A549 (cell line): ENCODE measurements around the gene DUS3L. TPM values are rescaled to one million over a fixed set of nuclear protein-coding genes. Genes with fewer than 3 reads are reported as not detected.

ENCODE experiments used
- ATAC-seq, 2 experiments: fragments of 200-7000 bp in 1 of 2; fragments of >200 bp in 1 of 2; cut with Nextera tagmentation in 1 of 2; cut with Tn5 transposase in 1 of 2; 3 replicates each; pipeline versions ENCODE4 v1.8.0 to v1.9.1; 2018 to 2020; ENCODE audit warnings: mild to moderate bottlenecking in 1 of 2, moderate library complexity in 1 of 2
- CTCF ChIA-PET: fragments of 300-600 bp; sonication (Branson Sonifier 250); formaldehyde crosslinking; extraction: SDS; loops from one replicate; lab custom pipeline; 2021; ENCODE audit warnings: antibody characterized with exemption, inconsistent platforms; lab: Yijun Ruan, JAX
- POLR2A ChIA-PET: fragments of 350-600 bp; formaldehyde crosslinking; extraction: SDS; loops from one replicate; lab custom pipeline; 2021; ENCODE audit warnings: antibody characterized with exemption, inconsistent platforms; lab: Yijun Ruan, JAX
- DNase-seq, 2 experiments: peaks; one replicate each; pipeline versions ENCODE4 v3.0.0 to v3.0.0-alpha.2; 2011 to 2016; ENCODE audit warnings: low read depth in 1 of 2, low spot score in 1 of 2
- FAIRE-seq: peaks from 2 replicates; lab custom pipeline; 2011; peaks lifted over from hg19 to GRCh38; lab: Jason Lieb, UNC
- H3K27ac ChIP-seq, 2 experiments: fragments of >200 bp; sonication (Bioruptor Twin); formaldehyde crosslinking; 3 replicates each; pipeline ENCODE4 v1.5.1; 2016 to 2017
- H3K4me1 ChIP-seq: fragments of >200 bp; sonication (Bioruptor Twin); formaldehyde crosslinking; 3 replicates; pipeline ENCODE4 v1.6.1; 2016
- H3K4me2 ChIP-seq: fragments of >200 bp; sonication (Bioruptor Twin); formaldehyde crosslinking; 3 replicates; pipeline ENCODE4 v1.6.1; 2016
- H3K4me3 ChIP-seq: fragments of >200 bp; sonication (Bioruptor Twin); formaldehyde crosslinking; 3 replicates; pipeline ENCODE4 v1.5.1; 2016
- H3K9me3 ChIP-seq: fragments of >200 bp; sonication (Bioruptor Twin); formaldehyde crosslinking; 3 replicates; pipeline ENCODE4 v1.6.1; 2016
- BHLHE40 ChIP-seq: IDR thresholded peaks from 2 replicates; pipeline ENCODE4 v1.6.1; 2012; ENCODE audit warnings: low read depth, low read length, inconsistent platforms
- CBX2 ChIP-seq: fragments of 200-600 bp; sonication (generic); IDR thresholded peaks from 2 replicates; pipeline ENCODE4 v1.6.1; 2016; ENCODE audit warnings: low read depth, mild to moderate bottlenecking, borderline replicate concordance
- CEBPB ChIP-seq, 2 experiments: fragments of >200 bp in 1 of 2; sonication (Bioruptor Twin) in 1 of 2; formaldehyde crosslinking in 1 of 2; IDR thresholded peaks; 2 replicates each; pipeline ENCODE4 v1.6.1; 2012 to 2016
- EP300 ChIP-seq, 2 experiments: fragments of >200 bp; sonication (Bioruptor Twin); formaldehyde crosslinking; IDR thresholded peaks; 2 replicates in 1 of 2; 3 replicates in 1 of 2; pipeline ENCODE4 v1.6.1; 2016 to 2017
- ESRRA ChIP-seq: fragments of 150-350 bp; IDR thresholded peaks from 2 replicates; pipeline ENCODE4 v1.6.1; 2014; ENCODE audit warnings: mild to moderate bottlenecking, low read length, borderline replicate concordance
- FOSB ChIP-seq: fragments of 250-450 bp; sonication (Bioruptor Pico); IDR thresholded peaks from 2 replicates; pipeline ENCODE4 v1.5.0; 2020; ENCODE audit warnings: mild to moderate bottlenecking, moderate library complexity
- HOXA7 ChIP-seq: fragments of 250-450 bp; sonication (Bioruptor Pico); IDR thresholded peaks from 2 replicates; pipeline ENCODE4 v1.5.0; 2020; ENCODE audit warnings: mild to moderate bottlenecking, moderate library complexity
- HOXB13 ChIP-seq: fragments of 250-450 bp; sonication (Bioruptor Pico); IDR thresholded peaks from 2 replicates; pipeline ENCODE4 v1.5.0; 2020; ENCODE audit warnings: low read depth, mild to moderate bottlenecking, moderate library complexity
- HOXB5 ChIP-seq: fragments of 250-450 bp; sonication (Bioruptor Pico); IDR thresholded peaks from 2 replicates; pipeline ENCODE4 v1.5.0; 2020; ENCODE audit warnings: mild to moderate bottlenecking, moderate library complexity
- JUN ChIP-seq, 2 experiments: fragments of >200 bp; sonication (Bioruptor Twin); formaldehyde crosslinking; IDR thresholded peaks; 2 replicates in 1 of 2; 3 replicates in 1 of 2; pipeline ENCODE4 v1.6.1; 2016 to 2017
- MAZ ChIP-seq: fragments of 150-350 bp; IDR thresholded peaks from 2 replicates; pipeline ENCODE4 v1.6.1; 2014; ENCODE audit warnings: antibody characterized with exemption, low read depth, low read length, borderline replicate concordance
- MYC ChIP-seq: IDR thresholded peaks from 2 replicates; pipeline ENCODE4 v1.6.1; 2012; ENCODE audit warnings: mild to moderate bottlenecking, inconsistent platforms, low read length, improper control_type of control experiment, borderline replicate concordance
- NFE2L2 ChIP-seq: fragments of 150-350 bp; conservative IDR thresholded peaks from 2 replicates; pipeline ENCODE4 v1.6.1; 2014; ENCODE audit warnings: low read length
- PHF8 ChIP-seq: fragments of 200-600 bp; sonication (generic); IDR thresholded peaks from 2 replicates; pipeline ENCODE4 v1.6.1; 2016; ENCODE audit warnings: low read depth, mild to moderate bottlenecking, antibody characterized with exemption, moderate library complexity, borderline replicate concordance
- TFCP2L1 ChIP-seq: fragments of 250-450 bp; sonication (Bioruptor Pico); IDR thresholded peaks from 2 replicates; pipeline ENCODE4 v1.5.0; 2021; ENCODE audit warnings: mild to moderate bottlenecking
- ZFP36 ChIP-seq: fragments of 450-650 bp; IDR thresholded peaks from 2 replicates; pipeline ENCODE4 v1.6.1; 2014; ENCODE audit warnings: borderline replicate concordance; ENCODE audit not compliant: partially characterized antibody
- ZNF302 ChIP-seq: fragments of 250-450 bp; sonication (Bioruptor Pico); IDR thresholded peaks from 2 replicates; pipeline ENCODE4 v1.9.0; 2021; ENCODE audit warnings: inconsistent platforms, mild to moderate bottlenecking, moderate library complexity
- whole genome bisulfite sequencing: methylation state at CpG from one replicate; pipeline ENCODE4 v1.1.6; 2017; ENCODE audit errors: missing lambda C conversion rate; 5-methylcytosine and 5-hydroxymethylcytosine counted together
- polyA plus RNA-seq, 4 experiments: library from polyadenylated mRNA; depleted of rRNA in 3 of 4; stranded (reverse); fragments of >200 nt; fragmentation: RNase III in 1 of 4; extraction: RNeasy Plus Mini Kit Qiagen cat#74134 plus additional on column Dnase treatment in 1 of 4; gene quantifications; 2 replicates in 3 of 4; 3 replicates in 1 of 4; pipeline ENCODE4 v1.2.3, GENCODE V29; 2011 to 2017
- TF ChIP-seq, protein P1 (sequence below): fragments of 150-350 bp; IDR thresholded peaks from 2 replicates; pipeline ENCODE4 v1.6.1; 2014; ENCODE audit warnings: low read depth, mild to moderate bottlenecking, low read length
- TF ChIP-seq, protein P2 (sequence below): fragments of 250-450 bp; sonication (Bioruptor Pico); IDR thresholded peaks from 2 replicates; pipeline ENCODE4 v1.5.0; 2021; ENCODE audit warnings: mild to moderate bottlenecking, moderate library complexity, borderline replicate concordance
- TF ChIP-seq, protein P3 (sequence below): IDR thresholded peaks from 2 replicates; pipeline ENCODE4 v1.6.1; 2012
- TF ChIP-seq, protein P4 (sequence below): fragments of 450-650 bp; IDR thresholded peaks from 2 replicates; pipeline ENCODE4 v1.6.1; 2014; ENCODE audit warnings: antibody characterized with exemption

Gene DUS3L
- polyA plus RNA-seq, 2 of the 4 experiments (the other 2 are of a cell fraction): 16.3 to 26.9 TPM

DNA sequence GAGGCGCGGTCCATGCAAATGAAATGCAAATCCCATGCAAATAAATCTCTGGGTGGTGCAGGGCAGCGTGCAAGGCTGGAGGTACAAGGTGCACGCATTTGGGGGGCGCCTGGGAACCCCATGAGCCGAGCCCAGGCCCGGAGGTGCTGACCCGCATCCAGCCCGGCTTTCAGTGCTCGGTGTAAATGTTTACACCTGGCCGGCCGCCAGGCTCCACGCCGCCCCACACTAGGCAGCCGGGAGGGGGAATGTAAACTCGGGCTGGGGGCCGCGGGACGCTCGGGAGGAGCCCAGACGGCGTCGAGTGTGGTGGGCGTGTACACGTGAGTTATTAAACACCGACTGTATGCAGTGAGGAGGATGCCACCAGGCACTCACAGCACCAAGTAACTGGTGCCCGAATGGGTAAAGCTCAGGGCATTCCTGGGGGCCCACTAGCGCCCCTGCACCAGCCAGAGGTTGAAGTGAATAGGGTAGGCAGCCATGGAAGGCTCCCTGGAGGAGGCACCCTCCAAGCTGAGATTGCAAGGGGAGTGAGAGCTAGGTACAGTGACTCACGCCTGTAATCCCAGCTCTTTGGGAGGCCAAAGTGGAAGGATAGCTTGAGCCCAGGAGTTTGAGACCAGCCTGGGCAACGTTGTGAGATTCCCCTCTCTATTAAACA is 31.4 kb upstream of the DUS3L start:
- POLR2A ChIA-PET: no interaction called here
- FAIRE-seq: no peak
- H3K27ac ChIP-seq: no peak overlapping the region
- CTCF ChIA-PET: interaction anchor here (0.7 to 8.5 kb wide), 13 partner anchors 8 to 78 kb away, joined by 3 to 74 read pairs (median 9); partner anchors contain the start of gene NRTN
- TF ChIP-seq HOXB13 (no peak), ZFP36 (peak; percentile 79)
- TF ChIP-seq, all 56 proteins: peak for 1
- ATAC-seq (no peak), DNase-seq (no peak)
- 13% methylated on average over 16 of the region's 30 CpGs for WGBS
- Histone ChIP-seq H3K4me1 (peaks cover 18% of the 10 kb centered on the region; the same call in 2 of the 3 replicates), H3K4me2 (peak overlapping the region; percentile 38; the same call in 1 of the 3 replicates), H3K9me3 (no peaks in the 10 kb centered on the region), H3K4me3 (no peak overlapping the region)

DNA sequence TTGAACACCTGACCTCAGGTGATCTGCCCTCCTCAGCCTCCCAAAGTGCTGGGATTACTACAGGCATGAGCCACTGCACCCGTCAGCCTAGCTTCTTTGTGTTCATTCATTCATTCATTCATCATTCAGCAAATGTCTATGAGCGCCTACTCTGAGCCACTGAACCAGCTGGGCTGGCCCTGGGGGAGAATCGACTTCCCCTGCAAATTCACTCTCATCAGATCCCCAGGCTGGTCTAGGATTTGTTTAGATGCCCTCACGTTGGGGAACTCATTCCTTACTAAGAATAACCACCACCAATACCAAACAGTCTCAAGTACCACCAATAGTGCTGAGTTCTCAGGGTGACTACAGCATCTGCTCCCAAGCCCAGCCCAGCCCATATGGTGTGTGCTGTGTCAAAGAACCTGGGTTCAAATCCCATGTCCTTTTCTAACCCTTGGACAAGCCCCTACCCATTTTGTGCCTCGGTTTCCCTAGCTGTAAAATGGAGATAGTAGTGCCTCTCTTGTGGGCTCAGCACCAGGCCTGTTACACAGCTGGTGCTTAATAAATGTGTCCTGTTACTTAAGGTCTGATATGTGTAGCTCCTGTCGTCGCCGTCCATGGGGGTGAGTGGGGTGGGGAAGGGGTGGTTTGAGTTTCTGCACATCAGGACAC is 30.7 kb upstream of the DUS3L start:
- Histone ChIP-seq H3K4me3 (no peak overlapping the region), H3K4me1 (peaks cover 12% of the 10 kb centered on the region; the same call in 2 of the 3 replicates), H3K4me2 (0 out of 3 replicates have a peak overlapping the region, but pooled peaks have one; percentile 38), H3K27ac (no peak overlapping the region), H3K9me3 (no peaks in the 10 kb centered on the region)
- WGBS: 55% methylated on average over 7 of the region's 8 CpGs
- no peak for TF ChIP-seq HOXB5 (CRISPR knock-in tag)
- TF ChIP-seq MAZ: no peak
- TF ChIP-seq BHLHE40: no peak
- TF ChIP-seq, protein P1, sequence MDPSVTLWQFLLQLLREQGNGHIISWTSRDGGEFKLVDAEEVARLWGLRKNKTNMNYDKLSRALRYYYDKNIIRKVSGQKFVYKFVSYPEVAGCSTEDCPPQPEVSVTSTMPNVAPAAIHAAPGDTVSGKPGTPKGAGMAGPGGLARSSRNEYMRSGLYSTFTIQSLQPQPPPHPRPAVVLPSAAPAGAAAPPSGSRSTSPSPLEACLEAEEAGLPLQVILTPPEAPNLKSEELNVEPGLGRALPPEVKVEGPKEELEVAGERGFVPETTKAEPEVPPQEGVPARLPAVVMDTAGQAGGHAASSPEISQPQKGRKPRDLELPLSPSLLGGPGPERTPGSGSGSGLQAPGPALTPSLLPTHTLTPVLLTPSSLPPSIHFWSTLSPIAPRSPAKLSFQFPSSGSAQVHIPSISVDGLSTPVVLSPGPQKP: no peak
- TF ChIP-seq EP300 (IDR thresholded peaks at IDR 0.05): no peak
- no peak for TF ChIP-seq FOSB (CRISPR knock-in tag)
- TF ChIP-seq ESRRA: no peak
- TF ChIP-seq ZNF302 (CRISPR knock-in tag): no peak
- no peak for TF ChIP-seq MYC
- TF ChIP-seq TFCP2L1 (CRISPR knock-in tag): no peak
- TF ChIP-seq HOXA7 (CRISPR knock-in tag): no peak
- TF ChIP-seq, protein P2, sequence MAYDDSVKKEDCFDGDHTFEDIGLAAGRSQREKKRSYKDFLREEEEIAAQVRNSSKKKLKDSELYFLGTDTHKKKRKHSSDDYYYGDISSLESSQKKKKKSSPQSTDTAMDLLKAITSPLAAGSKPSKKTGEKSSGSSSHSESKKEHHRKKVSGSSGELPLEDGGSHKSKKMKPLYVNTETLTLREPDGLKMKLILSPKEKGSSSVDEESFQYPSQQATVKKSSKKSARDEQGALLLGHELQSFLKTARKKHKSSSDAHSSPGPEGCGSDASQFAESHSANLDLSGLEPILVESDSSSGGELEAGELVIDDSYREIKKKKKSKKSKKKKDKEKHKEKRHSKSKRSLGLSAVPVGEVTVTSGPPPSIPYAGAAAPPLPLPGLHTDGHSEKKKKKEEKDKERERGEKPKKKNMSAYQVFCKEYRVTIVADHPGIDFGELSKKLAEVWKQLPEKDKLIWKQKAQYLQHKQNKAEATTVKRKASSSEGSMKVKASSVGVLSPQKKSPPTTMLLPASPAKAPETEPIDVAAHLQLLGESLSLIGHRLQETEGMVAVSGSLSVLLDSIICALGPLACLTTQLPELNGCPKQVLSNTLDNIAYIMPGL (CRISPR knock-in tag): no peak
- TF ChIP-seq CBX2: no peak
- TF ChIP-seq, protein P3, sequence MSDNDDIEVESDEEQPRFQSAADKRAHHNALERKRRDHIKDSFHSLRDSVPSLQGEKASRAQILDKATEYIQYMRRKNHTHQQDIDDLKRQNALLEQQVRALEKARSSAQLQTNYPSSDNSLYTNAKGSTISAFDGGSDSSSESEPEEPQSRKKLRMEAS: no peak
- no peak for TF ChIP-seq JUN (IDR thresholded peaks at IDR 0.05)
- TF ChIP-seq, protein P4, sequence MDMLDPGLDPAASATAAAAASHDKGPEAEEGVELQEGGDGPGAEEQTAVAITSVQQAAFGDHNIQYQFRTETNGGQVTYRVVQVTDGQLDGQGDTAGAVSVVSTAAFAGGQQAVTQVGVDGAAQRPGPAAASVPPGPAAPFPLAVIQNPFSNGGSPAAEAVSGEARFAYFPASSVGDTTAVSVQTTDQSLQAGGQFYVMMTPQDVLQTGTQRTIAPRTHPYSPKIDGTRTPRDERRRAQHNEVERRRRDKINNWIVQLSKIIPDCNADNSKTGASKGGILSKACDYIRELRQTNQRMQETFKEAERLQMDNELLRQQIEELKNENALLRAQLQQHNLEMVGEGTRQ: no peak
- TF ChIP-seq PHF8: no peak
- no peak for TF ChIP-seq CEBPB (IDR thresholded peaks at IDR 0.05)
- no peak for TF ChIP-seq NFE2L2
- ChIA-PET POLR2A (interaction anchor here (0.6 kb wide), 1 partner anchor 667 kb away, joined by 8 read pairs; no protein-coding TSS in a partner anchor), CTCF (interaction anchor here (1.0 to 8.5 kb wide), 4 partner anchors 10 to 27 kb away, joined by 4 to 74 read pairs (median 6); partner anchors contain the start of gene NRTN)
- ATAC-seq (no peak), FAIRE-seq (no peak), DNase-seq (no peak)
